ENCODE measurements around the gene GSTM4. TPM values are rescaled to one million over a fixed set of nuclear protein-coding genes. Genes with fewer than 3 reads are reported as not detected.
A peak's percentile ranks its signal among the peaks of the same experiment; 100 is the strongest.

The GSTM4 gene
- total and polyA plus RNA-seq, 2 donors (not counting 1 experiment from before 2014, with no cell fraction given) = 28.6 to 56.5 TPM

DNA sequence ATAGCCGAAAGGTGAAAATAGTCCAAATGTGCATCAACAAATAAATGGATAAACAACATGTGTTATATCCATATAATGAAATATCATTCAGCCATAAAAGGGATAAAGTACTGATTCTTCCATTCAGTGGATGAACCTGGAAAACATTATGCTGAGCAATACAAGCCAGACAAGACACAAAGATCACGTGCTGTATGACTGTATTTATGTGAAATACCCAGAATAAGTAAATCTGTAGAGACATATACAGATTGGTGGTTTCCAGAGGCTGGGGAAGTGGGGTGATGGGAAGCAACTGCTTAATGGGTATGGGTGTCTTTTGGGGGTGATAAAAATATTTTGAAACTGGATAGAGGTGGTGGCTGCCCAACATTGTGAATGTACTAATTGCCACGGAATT is 13.3 kb upstream of the GSTM4 start:
- H3K27ac Mint-ChIP-seq = no peak overlapping the region
- POLR2A ChIA-PET = interaction anchor here (1.0 kb wide), 1 partner anchor 94 kb away, joined by 3 read pairs; the partner anchor contains the start of gene GNAI3

More for the DNA sequence above, 13.3 kb upstream of the GSTM4 start:
- Histone ChIP-seq H3K4me1 (ENCODE audit: control insufficient read depth in 2 of 2, insufficient read depth in 2 of 2, low read length in 2 of 2) (peaks cover 4 to 14% of the 10 kb centered on the region in 2 donors), H3K27me3 (replicated peaks in 1 of 4; ENCODE audit: control extremely low read depth in 1 of 4, control insufficient read depth in 3 of 4, insufficient read depth in 4 of 4, low read length in 3 of 4) (peaks cover 0 to 2% (median 0%) of the 10 kb centered on the region in 4 experiments), H3K9me3 (ENCODE audit: control extremely low read depth in 1 of 3, control insufficient read depth in 2 of 3, insufficient read depth in 1 of 3, low read length in 2 of 3) (no peaks in the 10 kb centered on the region), H4K20me1 (ENCODE audit: control insufficient read depth, insufficient read depth, low read length, poor library complexity, severe bottlenecking) (no peaks in the 10 kb centered on the region), H3K27ac (ENCODE audit: low read length in 2 of 2) (no peak overlapping the region), H3K9ac (ENCODE audit: low read length) (no peak overlapping the region), H3K36me3 (replicated peaks in 1 of 2; ENCODE audit: control extremely low read depth in 1 of 2, control insufficient read depth in 1 of 2, extremely low read depth in 1 of 2, insufficient read depth in 2 of 2, low read length in 1 of 2) (no peaks in the 10 kb centered on the region), H3K4me3 (ENCODE audit: control extremely low read depth in 1 of 5, extremely low read depth in 1 of 5, insufficient read depth in 1 of 5, low read depth in 2 of 5, low read length in 4 of 5) (no peak overlapping the region), H3K4me2 (replicated peaks; ENCODE audit: low read depth, low read length, poor library complexity, severe bottlenecking) (no peak overlapping the region), H3K79me2 (ENCODE audit: control insufficient read depth, insufficient read depth, low read length) (no peaks in the 10 kb centered on the region), H2AFZ (ENCODE audit: insufficient read depth, low read depth, low read length, poor library complexity, severe bottlenecking) (no peak overlapping the region)
- peaks cover 13% of the 10 kb centered on the region for H3K4me1 Mint-ChIP-seq
- no peak for TF ChIP-seq EZH2 (IDR thresholded peaks at IDR 0.05; ENCODE audit: borderline replicate concordance, insufficient read depth, low read depth, low read length, poor library complexity, severe bottlenecking)
- TF ChIP-seq, protein P1, sequence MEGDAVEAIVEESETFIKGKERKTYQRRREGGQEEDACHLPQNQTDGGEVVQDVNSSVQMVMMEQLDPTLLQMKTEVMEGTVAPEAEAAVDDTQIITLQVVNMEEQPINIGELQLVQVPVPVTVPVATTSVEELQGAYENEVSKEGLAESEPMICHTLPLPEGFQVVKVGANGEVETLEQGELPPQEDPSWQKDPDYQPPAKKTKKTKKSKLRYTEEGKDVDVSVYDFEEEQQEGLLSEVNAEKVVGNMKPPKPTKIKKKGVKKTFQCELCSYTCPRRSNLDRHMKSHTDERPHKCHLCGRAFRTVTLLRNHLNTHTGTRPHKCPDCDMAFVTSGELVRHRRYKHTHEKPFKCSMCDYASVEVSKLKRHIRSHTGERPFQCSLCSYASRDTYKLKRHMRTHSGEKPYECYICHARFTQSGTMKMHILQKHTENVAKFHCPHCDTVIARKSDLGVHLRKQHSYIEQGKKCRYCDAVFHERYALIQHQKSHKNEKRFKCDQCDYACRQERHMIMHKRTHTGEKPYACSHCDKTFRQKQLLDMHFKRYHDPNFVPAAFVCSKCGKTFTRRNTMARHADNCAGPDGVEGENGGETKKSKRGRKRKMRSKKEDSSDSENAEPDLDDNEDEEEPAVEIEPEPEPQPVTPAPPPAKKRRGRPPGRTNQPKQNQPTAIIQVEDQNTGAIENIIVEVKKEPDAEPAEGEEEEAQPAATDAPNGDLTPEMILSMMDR (IDR thresholded peaks at IDR 0.05) = no peak
- intact Hi-C loops (cut with micrococcal nuclease) = loop anchor here (1.0 to 2.0 kb wide), 3 partner anchors 14 to 342 kb away; partner anchors contain the start of genes AHCYL1, GSTM1 and GSTM4
- H3K27me3 Mint-ChIP-seq = peaks cover 4% of the 10 kb centered on the region
- no peak for ATAC-seq (ENCODE audit: low read depth)
- CTCF ChIA-PET = interaction anchor here (1.1 to 16.5 kb wide), 9 partner anchors 10 to 368 kb away, joined by 3 to 276 read pairs (median 18); partner anchors contain the start of genes AHCYL1, AMPD2, GPR61 and GSTM1
- DNase-seq = peak; percentile 3
- H3K4me3 Mint-ChIP-seq = no peak overlapping the region
- H3K9me3 Mint-ChIP-seq (ENCODE audit: insufficient read depth) = no peaks in the 10 kb centered on the region
- WGBS (ENCODE audit: insufficient coverage) = 67% methylated on average over 1 of the region's 3 CpGs

Data from B cell (primary cell).